VCaP (cell line): ENCODE results near the gene TPMT.

Experiments
- H3K27ac ChIP-seq: fragments of 450-650 bp; 2 replicates; pipeline ENCODE4 v1.5.1; 2017
- TF ChIP-seq, protein P1 (sequence below): fragments of 450-650 bp; conservative IDR thresholded peaks from 2 replicates; pipeline ENCODE4 v1.5.1; 2017; ENCODE audit warnings: mild to moderate bottlenecking, moderate library complexity

TPMT gene

DNA sequence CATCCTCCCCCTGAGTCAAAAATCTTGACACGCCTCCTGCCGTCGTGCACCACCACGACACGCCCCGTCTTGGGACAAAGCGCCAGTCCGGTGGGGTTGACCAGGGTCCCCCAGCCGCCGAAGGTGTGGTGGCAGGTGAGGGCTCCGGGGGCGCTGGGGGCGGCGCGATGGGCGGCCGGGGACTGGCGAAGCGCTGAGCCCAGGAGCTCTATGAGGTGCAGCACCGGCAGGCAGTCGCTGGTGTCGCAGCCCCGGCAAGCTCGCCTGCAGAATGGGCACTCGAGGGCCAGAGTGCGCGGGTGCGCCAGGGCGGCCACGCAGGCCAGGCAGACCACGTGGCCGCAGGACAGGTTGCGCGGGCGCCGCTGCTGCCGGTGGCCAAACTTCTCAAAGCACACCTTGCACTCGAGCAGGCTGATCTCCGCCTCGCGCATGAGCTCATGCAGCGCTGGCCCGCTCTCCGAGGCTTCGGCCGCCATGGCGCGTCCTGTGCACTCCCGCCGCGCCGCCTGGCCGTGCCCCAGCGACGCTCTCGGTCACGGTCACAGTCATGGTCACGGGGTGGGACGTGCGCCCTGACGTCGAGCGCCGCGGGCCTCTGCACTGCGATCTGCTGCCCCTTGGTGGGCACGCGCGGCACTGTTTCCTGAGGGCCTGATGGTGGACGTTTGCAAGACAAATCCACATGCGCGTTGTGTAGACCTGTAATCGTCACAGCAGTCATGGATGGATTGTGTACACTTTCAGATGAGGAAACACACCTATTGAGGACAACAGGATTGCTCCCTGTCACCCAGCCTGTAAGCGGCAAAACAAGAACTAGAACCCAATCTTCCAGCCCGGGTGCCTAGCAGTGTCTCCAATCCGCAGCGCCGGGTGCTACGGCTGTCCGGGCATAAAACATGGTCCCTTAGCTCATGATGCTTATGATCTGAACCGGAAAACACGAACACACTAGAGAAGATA is 32.5 kb downstream of the TPMT start, which contains the start of gene NHLRC1:
Gene NHLRC1 (minus strand): TSS at position 550 of the 966 bp plus-strand sequence. CDS start 71 bp downstream, at position 479.
- TF ChIP-seq, protein P1, sequence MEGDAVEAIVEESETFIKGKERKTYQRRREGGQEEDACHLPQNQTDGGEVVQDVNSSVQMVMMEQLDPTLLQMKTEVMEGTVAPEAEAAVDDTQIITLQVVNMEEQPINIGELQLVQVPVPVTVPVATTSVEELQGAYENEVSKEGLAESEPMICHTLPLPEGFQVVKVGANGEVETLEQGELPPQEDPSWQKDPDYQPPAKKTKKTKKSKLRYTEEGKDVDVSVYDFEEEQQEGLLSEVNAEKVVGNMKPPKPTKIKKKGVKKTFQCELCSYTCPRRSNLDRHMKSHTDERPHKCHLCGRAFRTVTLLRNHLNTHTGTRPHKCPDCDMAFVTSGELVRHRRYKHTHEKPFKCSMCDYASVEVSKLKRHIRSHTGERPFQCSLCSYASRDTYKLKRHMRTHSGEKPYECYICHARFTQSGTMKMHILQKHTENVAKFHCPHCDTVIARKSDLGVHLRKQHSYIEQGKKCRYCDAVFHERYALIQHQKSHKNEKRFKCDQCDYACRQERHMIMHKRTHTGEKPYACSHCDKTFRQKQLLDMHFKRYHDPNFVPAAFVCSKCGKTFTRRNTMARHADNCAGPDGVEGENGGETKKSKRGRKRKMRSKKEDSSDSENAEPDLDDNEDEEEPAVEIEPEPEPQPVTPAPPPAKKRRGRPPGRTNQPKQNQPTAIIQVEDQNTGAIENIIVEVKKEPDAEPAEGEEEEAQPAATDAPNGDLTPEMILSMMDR = peak; percentile 72
- H3K27ac ChIP-seq = no peak within 1 kb of the TSS

DNA sequence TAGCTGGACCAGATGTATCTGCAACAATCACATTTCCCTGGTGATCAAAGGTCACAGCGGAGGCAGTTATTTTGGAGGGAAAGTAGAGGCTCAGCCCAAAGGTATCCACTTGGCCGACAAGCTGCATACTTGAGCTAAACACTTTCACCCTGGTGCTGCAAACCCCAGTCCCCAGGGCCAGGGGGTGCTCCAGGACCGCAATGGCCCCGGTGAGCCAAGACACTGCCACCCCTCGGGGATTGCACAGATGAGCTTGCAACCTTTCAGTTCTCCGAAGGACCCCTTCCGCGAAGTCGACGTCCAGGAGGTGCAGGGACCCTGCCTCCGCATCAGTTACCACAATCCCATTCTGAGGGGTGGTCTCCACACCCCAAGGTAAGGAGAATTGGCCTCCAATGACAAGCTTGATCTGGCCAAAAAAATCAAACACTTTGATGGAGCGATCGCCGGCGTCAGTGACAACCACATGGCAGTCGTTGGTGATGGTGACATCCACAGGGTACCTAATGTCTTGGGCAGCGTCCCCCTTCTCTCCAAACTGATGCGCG is 33.2 kb downstream of the TPMT start:
- TF ChIP-seq, protein P1 = no peak
- no peak overlapping the region for H3K27ac ChIP-seq

DNA sequence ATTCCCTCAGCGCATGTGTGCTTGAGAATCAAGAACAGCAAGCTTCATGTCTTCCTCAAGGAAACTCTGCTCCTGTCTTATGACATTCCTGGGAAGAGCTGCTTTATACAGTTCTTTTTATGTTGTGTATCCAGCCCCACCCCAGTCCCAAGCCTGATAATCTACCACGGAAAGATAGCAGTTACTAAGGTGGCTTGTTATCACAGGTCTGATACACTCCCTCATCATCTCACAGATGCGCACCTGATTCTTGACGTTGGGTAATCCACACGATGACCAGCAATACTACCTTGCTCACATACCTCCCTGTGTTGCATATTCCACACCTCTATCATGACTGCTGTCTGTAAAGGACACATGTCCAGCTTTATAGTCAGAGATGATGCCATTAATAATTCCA is 35.6 kb downstream of the TPMT start:
- TF ChIP-seq, protein P1 = no peak

DNA sequence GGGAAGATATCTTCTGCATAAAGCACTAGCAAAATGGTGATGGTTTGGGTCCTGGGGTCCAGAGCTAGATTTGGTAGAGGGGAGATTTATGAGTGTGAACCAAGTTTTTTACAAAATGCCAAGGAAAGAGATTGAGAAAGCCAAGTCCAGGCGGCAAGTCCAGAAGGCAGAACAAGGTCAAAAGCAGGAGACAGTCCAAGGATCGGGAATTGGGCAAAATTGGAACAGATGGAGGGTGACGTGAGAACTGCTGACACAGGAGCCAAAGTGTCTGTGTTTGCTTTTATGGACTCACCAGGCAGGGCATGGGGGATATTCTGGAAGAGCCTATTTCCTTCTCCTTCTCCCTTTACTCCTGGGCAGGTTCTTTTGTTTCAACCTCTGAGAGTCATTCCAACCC is 36.5 kb downstream of the TPMT start:
- TF ChIP-seq, protein P1 = no peak
- no peak overlapping the region for H3K27ac ChIP-seq

More for the DNA sequence above, 35.6 kb downstream of the TPMT start:
- H3K27ac ChIP-seq = no peak overlapping the region

DNA sequence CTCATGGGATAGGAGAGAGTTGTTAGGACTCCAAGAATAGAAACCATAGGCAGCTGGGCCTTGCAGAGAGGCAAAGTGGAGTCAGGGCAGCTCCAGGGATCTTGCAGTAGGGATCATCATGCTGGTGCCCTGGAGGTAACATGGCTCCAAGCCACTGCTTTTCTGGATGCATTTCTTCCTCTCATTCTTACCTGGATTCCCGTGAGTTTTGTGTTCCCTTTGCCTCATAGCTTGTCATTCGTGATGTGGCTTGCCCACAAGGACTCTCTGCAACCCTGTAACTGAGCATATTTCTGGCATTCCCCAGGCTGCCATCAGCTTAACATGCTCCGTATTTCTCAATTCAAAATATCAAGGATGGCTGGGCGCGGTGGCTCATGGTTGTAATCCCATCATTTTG is 37.7 kb downstream of the TPMT start:
- TF ChIP-seq, protein P1 = no peak
- H3K27ac ChIP-seq = no peak overlapping the region

DNA sequence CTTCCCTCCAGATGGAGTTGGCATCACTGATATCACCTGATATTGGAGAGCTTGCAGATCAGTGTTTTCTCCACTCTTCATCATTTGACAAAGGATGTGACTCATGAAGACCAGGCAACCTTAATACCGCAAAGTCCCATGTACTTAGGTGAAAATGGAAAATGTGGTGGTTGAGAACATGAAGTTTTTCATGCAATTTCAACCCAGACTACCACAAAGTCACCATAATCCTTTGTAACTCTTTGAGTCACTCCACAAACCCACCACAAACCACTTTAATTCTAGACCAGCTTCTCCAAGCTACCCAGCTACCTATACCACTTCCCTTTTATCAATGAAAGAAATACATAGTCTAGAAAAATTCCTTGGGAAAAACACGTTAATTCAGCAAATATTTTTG is 39.5 kb downstream of the TPMT start:
- no peak overlapping the region for H3K27ac ChIP-seq
- TF ChIP-seq, protein P1 = no peak

DNA sequence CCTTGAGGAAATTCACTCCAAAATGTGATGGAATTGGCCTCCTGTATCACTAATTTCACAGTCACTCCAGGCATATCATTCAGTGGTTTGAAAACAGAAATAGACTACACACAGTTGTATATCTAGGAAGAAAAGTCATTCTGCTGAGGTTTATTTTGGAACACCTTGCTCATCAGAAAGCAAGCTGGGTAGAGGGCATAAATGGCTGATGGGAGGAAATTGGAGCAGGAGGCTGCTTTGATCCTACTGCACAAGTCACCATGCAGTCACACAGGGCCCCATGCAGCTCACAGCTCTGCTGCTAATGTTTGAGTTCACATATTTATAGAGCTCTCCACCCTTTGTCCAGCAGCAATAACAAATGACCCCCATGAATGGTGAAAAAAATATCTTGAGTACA is 44.7 kb downstream of the TPMT start:
- TF ChIP-seq, protein P1 = no peak

More for the DNA sequence above, 44.7 kb downstream of the TPMT start:
- H3K27ac ChIP-seq = no peak overlapping the region
